Fibroblast of mammary gland (primary cell): ENCODE data around the gene ANKRD60.

Experiments
- DNase-seq: peaks from one replicate; pipeline ENCODE4 v3.0.0-alpha.2; 2010; ENCODE audit warnings: low read depth
- H3K4me3 ChIP-seq: 2 replicates; pipeline ENCODE4 v1.5.1; 2011; ENCODE audit warnings: low read depth, mild to moderate bottlenecking, low read length, moderate library complexity; ENCODE audit not compliant: control insufficient read depth
- CTCF ChIP-seq: conservative IDR thresholded peaks from 2 replicates; pipeline ENCODE4 v1.5.1; 2011; ENCODE audit warnings: low read depth, low read length, inconsistent platforms; ENCODE audit not compliant: control insufficient read depth, insufficient read depth

Gene ANKRD60

DNA sequence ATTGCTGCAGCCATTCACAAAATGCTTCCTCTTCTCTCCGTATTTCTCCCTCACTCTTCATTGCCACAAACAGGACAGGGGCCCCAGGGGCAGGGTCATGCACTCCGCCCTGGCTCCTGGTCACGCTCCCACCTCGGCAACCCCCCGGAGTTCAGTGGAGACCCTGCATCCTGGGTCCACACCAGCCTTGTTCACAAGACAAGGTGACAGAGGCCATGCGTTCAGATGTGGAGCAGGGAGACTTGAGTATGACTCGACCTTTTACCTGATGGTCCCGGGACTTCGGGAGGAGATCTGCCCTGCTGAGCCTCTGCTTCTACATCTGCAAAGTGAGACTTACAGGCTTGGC lies 49.4 kb downstream of the ANKRD60 start:
- no peak for TF ChIP-seq CTCF
- H3K4me3 ChIP-seq = no peak overlapping the region
- no peak for DNase-seq

- DNase-seq = no peak
- no peak for TF ChIP-seq CTCF
- H3K4me3 ChIP-seq = no peak overlapping the region
Observed at GRCh38 chr20:58177799-58178198, 50.7 kb downstream of the ANKRD60 start.

GRCh38 chr20:58175836-58176235 lies 52.6 kb downstream of the ANKRD60 start:
- no peak for DNase-seq
- H3K4me3 ChIP-seq = no peak overlapping the region
- TF ChIP-seq CTCF = no peak

- no peak for DNase-seq
- TF ChIP-seq CTCF = no peak
- H3K4me3 ChIP-seq = no peak overlapping the region
Observed at GRCh38 chr20:58175425-58175824, 53.0 kb downstream of the ANKRD60 start.

- H3K4me3 ChIP-seq = no peak overlapping the region
- no peak for TF ChIP-seq CTCF
Observed at GRCh38 chr20:58174708-58175280, 53.7 kb downstream of the ANKRD60 start.

DNA sequence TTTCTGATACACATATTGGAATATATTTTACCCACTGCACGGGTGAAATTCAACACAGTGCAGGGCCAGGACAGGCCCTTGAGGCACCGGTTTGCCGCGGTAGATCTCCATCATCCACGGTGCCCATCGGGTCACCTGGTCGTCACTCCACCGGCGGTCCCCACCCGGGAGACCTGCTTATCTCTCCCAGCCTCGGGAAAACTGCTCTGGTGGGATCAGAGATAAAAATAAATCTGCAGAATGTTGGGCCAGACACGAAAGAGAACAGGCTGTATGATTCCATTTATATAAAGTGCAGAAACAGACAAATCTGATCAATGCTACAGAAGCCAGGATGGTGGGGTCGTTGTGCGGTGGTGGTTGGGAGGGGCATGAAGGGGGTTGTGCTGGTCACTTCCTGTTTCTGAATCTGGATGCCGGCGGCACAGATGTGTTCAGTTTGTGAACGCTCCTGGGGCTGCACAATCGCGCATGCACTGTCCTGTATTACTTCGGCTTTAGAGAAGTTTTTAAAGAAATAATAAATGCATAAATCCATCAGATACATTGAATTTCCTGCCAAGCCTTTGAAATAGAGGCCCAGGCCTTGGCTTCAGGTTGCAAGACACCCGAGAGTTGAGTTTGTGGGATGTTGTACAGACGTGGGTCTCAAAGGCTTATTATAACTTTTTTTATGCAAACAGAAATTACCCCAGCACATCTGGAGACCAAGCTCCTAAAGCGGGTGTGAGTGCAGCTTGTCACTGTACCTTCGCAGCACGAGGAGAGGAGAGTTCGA lies 54.3 kb downstream of the ANKRD60 start:
- TF ChIP-seq CTCF = no peak
- peak; percentile 11 for DNase-seq
- H3K4me3 ChIP-seq = no peak overlapping the region

More at GRCh38 chr20:58174708-58175280, 53.7 kb downstream of the ANKRD60 start:
- no peak for DNase-seq
